ENCODE results near the gene RNGTT.

The RNGTT gene

DNA sequence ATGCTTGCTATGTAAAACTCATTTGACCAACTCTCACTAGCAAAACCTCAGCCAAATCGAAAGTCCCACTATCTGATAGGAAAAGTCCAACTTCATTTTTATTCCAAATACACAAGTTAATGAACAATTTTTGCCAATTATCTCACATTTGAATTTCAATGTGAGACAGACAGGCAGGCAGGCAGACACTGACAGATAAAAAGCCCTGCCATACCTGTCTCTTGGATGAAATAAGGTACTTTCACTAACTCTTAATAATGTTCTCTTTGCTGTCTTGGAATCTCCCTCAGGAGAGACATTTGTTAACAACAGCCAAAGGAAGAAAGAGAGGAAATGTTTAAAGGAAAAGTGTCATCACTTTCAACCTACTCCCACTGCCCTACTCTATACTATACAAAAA, 82.0 kb downstream of the RNGTT start:
- no peak overlapping the region for H3K9ac ChIP-seq
- peaks cover 3% of the 10 kb centered on the region for H3K79me2 ChIP-seq
- H2AFZ ChIP-seq = no peak overlapping the region

GRCh38 chr6:88880021-88880420, 83.4 kb downstream of the RNGTT start:
- no peak overlapping the region for H3K9ac ChIP-seq
- no peak overlapping the region for H2AFZ ChIP-seq
- H3K4me2 ChIP-seq (ENCODE audit: low read length) = no peak overlapping the region
- no peaks in the 10 kb centered on the region for H3K9me3 ChIP-seq (ENCODE audit: control insufficient read depth, low read length)
- H3K79me2 ChIP-seq = peaks cover 3% of the 10 kb centered on the region
- H3K4me3 ChIP-seq (ENCODE audit: low read depth, low read length) = no peak overlapping the region
- H3K27me3 ChIP-seq (ENCODE audit: control insufficient read depth, insufficient read depth, low read length) = no peaks in the 10 kb centered on the region
- TF ChIP-seq, protein P1, sequence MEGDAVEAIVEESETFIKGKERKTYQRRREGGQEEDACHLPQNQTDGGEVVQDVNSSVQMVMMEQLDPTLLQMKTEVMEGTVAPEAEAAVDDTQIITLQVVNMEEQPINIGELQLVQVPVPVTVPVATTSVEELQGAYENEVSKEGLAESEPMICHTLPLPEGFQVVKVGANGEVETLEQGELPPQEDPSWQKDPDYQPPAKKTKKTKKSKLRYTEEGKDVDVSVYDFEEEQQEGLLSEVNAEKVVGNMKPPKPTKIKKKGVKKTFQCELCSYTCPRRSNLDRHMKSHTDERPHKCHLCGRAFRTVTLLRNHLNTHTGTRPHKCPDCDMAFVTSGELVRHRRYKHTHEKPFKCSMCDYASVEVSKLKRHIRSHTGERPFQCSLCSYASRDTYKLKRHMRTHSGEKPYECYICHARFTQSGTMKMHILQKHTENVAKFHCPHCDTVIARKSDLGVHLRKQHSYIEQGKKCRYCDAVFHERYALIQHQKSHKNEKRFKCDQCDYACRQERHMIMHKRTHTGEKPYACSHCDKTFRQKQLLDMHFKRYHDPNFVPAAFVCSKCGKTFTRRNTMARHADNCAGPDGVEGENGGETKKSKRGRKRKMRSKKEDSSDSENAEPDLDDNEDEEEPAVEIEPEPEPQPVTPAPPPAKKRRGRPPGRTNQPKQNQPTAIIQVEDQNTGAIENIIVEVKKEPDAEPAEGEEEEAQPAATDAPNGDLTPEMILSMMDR (IDR thresholded peaks at IDR 0.05) = no peak
- H3K36me3 ChIP-seq (ENCODE audit: control insufficient read depth, insufficient read depth, low read length) = no peaks in the 10 kb centered on the region
- no peak overlapping the region for H3K27ac ChIP-seq
- H3K4me1 ChIP-seq = peaks cover 8% of the 10 kb centered on the region

More for the DNA sequence above, 82.0 kb downstream of the RNGTT start:
- TF ChIP-seq, protein P1 (IDR thresholded peaks at IDR 0.05) = no peak
- H3K4me3 ChIP-seq (ENCODE audit: low read depth, low read length) = peak overlapping the region; percentile 3
- H3K4me1 ChIP-seq = peaks cover 8% of the 10 kb centered on the region
- H3K27ac ChIP-seq = peak overlapping the region; percentile 18
- no peaks in the 10 kb centered on the region for H3K9me3 ChIP-seq (ENCODE audit: control insufficient read depth, low read length)
- H3K4me2 ChIP-seq (ENCODE audit: low read length) = peak overlapping the region; percentile 9
- H3K27me3 ChIP-seq (ENCODE audit: control insufficient read depth, insufficient read depth, low read length) = no peaks in the 10 kb centered on the region
- no peaks in the 10 kb centered on the region for H3K36me3 ChIP-seq (ENCODE audit: control insufficient read depth, insufficient read depth, low read length)

DNA sequence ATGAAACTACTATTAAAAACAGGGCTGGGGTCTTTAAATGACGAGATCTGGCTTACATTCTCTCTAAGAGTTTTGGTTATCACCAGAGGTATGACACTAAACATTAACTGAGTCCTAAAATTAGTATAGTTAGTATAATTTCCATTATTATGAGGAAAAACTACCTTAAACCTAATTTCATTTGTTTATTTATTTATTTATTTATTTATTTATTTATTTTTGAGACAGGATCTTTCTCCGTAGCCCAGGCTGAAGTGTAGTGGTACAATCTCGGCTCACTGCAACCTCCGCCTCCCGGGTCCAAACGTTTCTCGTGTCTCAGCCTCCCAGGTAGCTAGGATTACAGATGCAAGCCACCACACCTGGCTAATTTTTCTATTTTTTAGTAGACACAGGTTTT, 85.5 kb downstream of the RNGTT start:
- H3K27me3 ChIP-seq (ENCODE audit: control insufficient read depth, insufficient read depth, low read length) = no peaks in the 10 kb centered on the region
- H3K36me3 ChIP-seq (ENCODE audit: control insufficient read depth, insufficient read depth, low read length) = no peaks in the 10 kb centered on the region
- H3K27ac ChIP-seq = no peak overlapping the region
- TF ChIP-seq, protein P1 (IDR thresholded peaks at IDR 0.05) = no peak
- no peaks in the 10 kb centered on the region for H3K9me3 ChIP-seq (ENCODE audit: control insufficient read depth, low read length)
- no peak overlapping the region for H3K4me3 ChIP-seq (ENCODE audit: low read depth, low read length)
- H3K4me1 ChIP-seq = peaks cover 8% of the 10 kb centered on the region
- no peak overlapping the region for H3K9ac ChIP-seq
- H3K79me2 ChIP-seq = peaks cover 3% of the 10 kb centered on the region
- H2AFZ ChIP-seq = no peak overlapping the region
- H3K4me2 ChIP-seq (ENCODE audit: low read length) = no peak overlapping the region

- Histone ChIP-seq H3K79me2 (no peaks in the 10 kb centered on the region), H3K9ac (no peak overlapping the region), H3K4me3 (ENCODE audit: low read depth, low read length) (no peak overlapping the region), H3K4me1 (no peaks in the 10 kb centered on the region), H3K9me3 (ENCODE audit: control insufficient read depth, low read length) (no peaks in the 10 kb centered on the region), H3K36me3 (ENCODE audit: control insufficient read depth, insufficient read depth, low read length) (no peaks in the 10 kb centered on the region), H3K27ac (no peak overlapping the region), H2AFZ (no peak overlapping the region), H3K4me2 (ENCODE audit: low read length) (no peak overlapping the region), H3K27me3 (ENCODE audit: control insufficient read depth, insufficient read depth, low read length) (no peaks in the 10 kb centered on the region)
- TF ChIP-seq, protein P1 (IDR thresholded peaks at IDR 0.05) = no peak
Measured at GRCh38 chr6:88872962-88873361, 90.5 kb downstream of the RNGTT start.

DNA sequence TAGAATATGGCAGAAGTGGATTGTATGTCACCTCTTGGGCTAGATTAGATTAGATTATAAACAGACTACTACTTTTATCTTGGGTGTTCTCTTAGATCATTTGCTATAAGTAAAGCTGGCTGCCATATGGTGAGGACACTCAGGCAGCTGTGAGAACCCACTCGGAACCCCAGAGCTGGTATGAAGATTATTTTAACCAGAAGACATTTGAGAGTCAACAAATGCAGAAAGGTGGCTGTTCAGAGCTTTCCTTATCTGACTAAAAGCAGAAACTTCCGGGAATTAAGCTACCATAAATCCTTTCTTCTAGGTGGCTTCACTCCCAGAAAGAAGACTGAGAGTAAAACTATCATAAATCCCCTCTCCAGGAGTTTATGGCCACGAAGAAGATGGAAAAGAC, 91.9 kb downstream of the RNGTT start:
- H3K27ac ChIP-seq = no peak overlapping the region

More for the DNA sequence above, 91.9 kb downstream of the RNGTT start:
- Histone ChIP-seq H3K9ac (no peak overlapping the region), H3K79me2 (no peaks in the 10 kb centered on the region), H3K4me3 (ENCODE audit: low read depth, low read length) (no peak overlapping the region), H3K27me3 (ENCODE audit: control insufficient read depth, insufficient read depth, low read length) (no peaks in the 10 kb centered on the region), H3K36me3 (ENCODE audit: control insufficient read depth, insufficient read depth, low read length) (no peaks in the 10 kb centered on the region), H2AFZ (no peak overlapping the region), H3K4me1 (no peaks in the 10 kb centered on the region), H3K9me3 (ENCODE audit: control insufficient read depth, low read length) (no peaks in the 10 kb centered on the region), H3K4me2 (ENCODE audit: low read length) (no peak overlapping the region)
- TF ChIP-seq, protein P1 (IDR thresholded peaks at IDR 0.05) = no peak

Measured in parathyroid adenoma (tissue), 2 donors.